ENCODE data around the gene RHOBTB3. TPM values are rescaled to one million over a fixed set of nuclear protein-coding genes. Genes with fewer than 3 reads are reported as not detected.

Gene RHOBTB3
- total and polyA plus RNA-seq, 10 of the 15 experiments (the other 5 are each of a cell fraction or from before 2014, with no cell fraction given), result 3.6 to 42.8 (median 8.4) TPM

- DNase-seq (ENCODE audit: low read depth, low spot score) (no peak), FAIRE-seq (no peak), ATAC-seq (no peak)
- Histone ChIP-seq H2AFZ (ENCODE audit: control insufficient read depth, low read depth, low read length) (no peak overlapping the region), H3K4me3 (no peak overlapping the region; the same call in 1 of the 2 replicates), H3K79me2 (ENCODE audit: control insufficient read depth, insufficient read depth, low read length) (peaks cover 40% of the 10 kb centered on the region), H3K4me1 (ENCODE audit: control insufficient read depth, insufficient read depth, low read length) (peaks cover 6% of the 10 kb centered on the region; the same call in 1 of the 2 replicates), H3K9me3 (replicated peaks; ENCODE audit: control insufficient read depth, insufficient read depth, low read length) (no peaks in the 10 kb centered on the region; the same call in 2 of the 3 replicates), H3K4me2 (ENCODE audit: control insufficient read depth, insufficient read depth) (no peak overlapping the region), H3K27me3 (replicated peaks in 1 of 2; ENCODE audit: control insufficient read depth in 2 of 2, insufficient read depth in 2 of 2, low read length in 1 of 2) (no peaks in the 10 kb centered on the region), H3K9ac (ENCODE audit: control insufficient read depth, insufficient read depth, low read length) (no peak overlapping the region; the same call in 1 of the 2 replicates), H4K20me1 (ENCODE audit: control insufficient read depth, insufficient read depth) (no peaks in the 10 kb centered on the region), H3K36me3 (ENCODE audit: control insufficient read depth in 2 of 2, insufficient read depth in 2 of 2, low read length in 1 of 2) (peaks cover 0 to 4% of the 10 kb centered on the region in 2 experiments; a peak in 1 of 4 replicates), H3K27ac (ENCODE audit: control insufficient read depth, insufficient read depth) (no peak overlapping the region)
- SMC1A ChIA-PET (ENCODE audit: uncharacterized antibody, unreplicated experiment), result interaction anchor here (0.8 to 6.6 kb wide), 23 partner anchors 9 to 90 kb away, joined by 3 to 58 read pairs (median 5); partner anchors contain the start of genes GLRX and RFESD
- 48% methylated on average over 2 of the region's 2 CpGs for WGBS (ENCODE audit: insufficient coverage, insufficient replicate concordance, low lambda C conversion rate, missing lambda C conversion rate)
- no peak for TF ChIP-seq EGR1 (IDR thresholded peaks at IDR 0.05; ENCODE audit: borderline replicate concordance in 1 of 2, low read depth in 2 of 2, low read length in 2 of 2)
- no peak for TF ChIP-seq CREB1 (IDR thresholded peaks at IDR 0.05; ENCODE audit: low read depth)
- TF ChIP-seq HCFC1 (IDR thresholded peaks at IDR 0.05; ENCODE audit: low read length), result no peak
- no peak for TF ChIP-seq SIN3A (IDR thresholded peaks at IDR 0.05; ENCODE audit: low read depth, low read length)
- no peak for TF ChIP-seq CBX3 (IDR thresholded peaks at IDR 0.05; ENCODE audit: borderline replicate concordance, low read depth)
- TF ChIP-seq ZNF274 (IDR thresholded peaks at IDR 0.05; ENCODE audit: insufficient read depth, insufficient read length), result no peak
- no peak for TF ChIP-seq MTA3 (IDR thresholded peaks at IDR 0.05; ENCODE audit: borderline replicate concordance, low read length)
- no peak for TF ChIP-seq FOXM1 (IDR thresholded peaks at IDR 0.05; ENCODE audit: low read depth, low read length)
- no peak for TF ChIP-seq HDGF (IDR thresholded peaks at IDR 0.05)
- no peak for TF ChIP-seq KDM1A (IDR thresholded peaks at IDR 0.05; ENCODE audit: borderline replicate concordance)
- TF ChIP-seq RFX5 (IDR thresholded peaks at IDR 0.05; ENCODE audit: low read depth, low read length), result no peak
- TF ChIP-seq NR2F1 (conservative IDR thresholded peaks at IDR 0.05), result no peak
- no peak for TF ChIP-seq NFXL1 (IDR thresholded peaks at IDR 0.05; ENCODE audit: borderline replicate concordance)
- TF ChIP-seq SMC3 (IDR thresholded peaks at IDR 0.05; ENCODE audit: borderline replicate concordance, low read length), result no peak
- CTCF ChIA-PET, result interaction anchor here (0.7 to 4.9 kb wide), 17 partner anchors 8 to 643 kb away, joined by 3 to 23 read pairs (median 5); partner anchors contain the start of gene RFESD
- in situ Hi-C loops (cut with MboI), result no loop called here
- POLR2A ChIA-PET, result interaction anchor here (0.6 to 2.6 kb wide), 6 partner anchors 9 to 1228 kb away, joined by 4 to 28 read pairs (median 6); partner anchors contain the start of gene RFESD
- intact Hi-C loops (cut with micrococcal nuclease; ENCODE audit: unreplicated experiment), result loop anchor here (2.0 to 10.0 kb wide), 4 partner anchors 27 to 179 kb away; partner anchors contain the start of genes ARSK, GLRX and SKIC3
- BruUV-seq (replicated peaks), result no TSS peak
- RAD21 ChIA-PET (ENCODE audit: unreplicated experiment), result interaction anchor here (0.9 to 5.1 kb wide), 12 partner anchors 9 to 115 kb away, joined by 3 to 32 read pairs (median 7); partner anchors contain the start of gene RFESD
Observed at GRCh38 chr5:95734187-95734586, 3.1 kb downstream of the RHOBTB3 start.
